ENCODE results near the gene MAP4.
"Not testable (repeated sequence)": the region's sequence is repeated elsewhere in the genome, so short reads cannot be mapped to it uniquely, and the experiment has no call there.

Gene MAP4

GRCh38 chr3:48016301-48016973, at the start of gene MAP4:
MAP4 (minus strand) TSS chr3:48016416; CDS start chr3:47998860, 17,556 bp downstream.
- DNase-seq (ENCODE audit: low read depth) = no peak

GRCh38 chr3:48065035-48065434, 48.8 kb upstream of the MAP4 start:
- DNase-seq (ENCODE audit: low read depth) = no peak

- no peak for DNase-seq (ENCODE audit: low read depth)
These were observed 48.1 kb upstream of the MAP4 start for GRCh38 chr3:48064292-48064829.

- DNase-seq (ENCODE audit: low read depth) = not testable (repeated sequence)
These were observed 45.4 kb upstream of the MAP4 start for GRCh38 chr3:48061586-48061985.

- DNase-seq (ENCODE audit: low read depth) = no peak
These were observed 41.9 kb upstream of the MAP4 start for GRCh38 chr3:48058091-48058490.

- no peak for DNase-seq (ENCODE audit: low read depth)
These were observed 41.3 kb upstream of the MAP4 start for GRCh38 chr3:48057521-48057920.

- no peak for DNase-seq (ENCODE audit: low read depth)
These were observed 31.7 kb upstream of the MAP4 start for GRCh38 chr3:48047841-48048464.

- DNase-seq (ENCODE audit: low read depth) = no peak
These were observed 26.0 kb upstream of the MAP4 start for GRCh38 chr3:48042071-48042760.

GRCh38 chr3:48039487-48040190, 23.4 kb upstream of the MAP4 start:
- peak; percentile 84 for DNase-seq (ENCODE audit: low read depth)

GRCh38 chr3:48038971-48039481, 22.8 kb upstream of the MAP4 start:
- no peak for DNase-seq (ENCODE audit: low read depth)

GRCh38 chr3:48034000-48034516, 17.8 kb upstream of the MAP4 start:
- peak; percentile 65 for DNase-seq (ENCODE audit: low read depth)

GRCh38 chr3:48030188-48030587, 14.0 kb upstream of the MAP4 start:
- no peak for DNase-seq (ENCODE audit: low read depth)

- no peak for DNase-seq (ENCODE audit: low read depth)
These were observed 11.0 kb upstream of the MAP4 start for GRCh38 chr3:48026951-48027908.

GRCh38 chr3:48026098-48026497, 9.9 kb upstream of the MAP4 start:
- DNase-seq (ENCODE audit: low read depth) = no peak

- no peak for DNase-seq (ENCODE audit: low read depth)
These were observed 8.2 kb upstream of the MAP4 start for GRCh38 chr3:48024401-48024800.

- no peak for DNase-seq (ENCODE audit: low read depth)
These were observed 7.2 kb upstream of the MAP4 start for GRCh38 chr3:48023377-48023776.

GRCh38 chr3:48022178-48022577, 6.0 kb upstream of the MAP4 start:
- DNase-seq (ENCODE audit: low read depth) = no peak

GRCh38 chr3:48018841-48019240, 2.6 kb upstream of the MAP4 start:
- DNase-seq (ENCODE audit: low read depth) = no peak

- DNase-seq (ENCODE audit: low read depth) = no peak
These were observed 610 bp downstream of the MAP4 start for GRCh38 chr3:48015431-48016180.

GRCh38 chr3:48014358-48014757, 1.9 kb downstream of the MAP4 start:
- no peak for DNase-seq (ENCODE audit: low read depth)

All from GM04503 (cell line).